Chondrocyte (in vitro differentiated cells): ENCODE results near the gene HELZ. TPM values are rescaled to one million over a fixed set of nuclear protein-coding genes. Genes with fewer than 3 reads are reported as not detected.

Source experiments
- DNase-seq: peaks from one replicate; pipeline ENCODE4 v3.0.0; 2021; ENCODE audit warnings: mixed read lengths, low spot score
- H3K27ac Mint-ChIP-seq: one replicate; pipeline ENCODE4 v1.8.0; 2021; ENCODE audit warnings: mild to moderate bottlenecking, moderate library complexity, mixed read lengths; ENCODE audit not compliant: unreplicated experiment
- H3K27me3 Mint-ChIP-seq: 2 replicates; pipeline ENCODE4 v1.8.0; 2021; ENCODE audit warnings: low read depth, mixed read lengths
- H3K36me3 Mint-ChIP-seq: 2 replicates; pipeline ENCODE4 v1.8.0; 2021; ENCODE audit warnings: low read depth, mixed read lengths
- H3K4me1 Mint-ChIP-seq: 2 replicates; pipeline ENCODE4 v1.8.0; 2021; ENCODE audit warnings: low read depth, mild to moderate bottlenecking, mixed read lengths
- H3K4me3 Mint-ChIP-seq: one replicate; pipeline ENCODE4 v1.8.0; 2021; ENCODE audit warnings: mild to moderate bottlenecking, moderate library complexity, mixed read lengths; ENCODE audit not compliant: unreplicated experiment
- H3K9me3 Mint-ChIP-seq: 2 replicates; pipeline ENCODE4 v1.8.0; 2021; ENCODE audit warnings: low read depth, mixed read lengths
- total RNA-seq: library from RNA; stranded (reverse); gene quantifications from 3 replicates; pipeline ENCODE4 v1.2.1, GENCODE V29; 2021
- TF ChIP-seq, protein P1 (sequence below): fragments of 200-600 bp; sonication (generic); IDR thresholded peaks from 2 replicates; pipeline ENCODE4 v1.5.0; 2021; ENCODE audit warnings: antibody characterized with exemption, mild to moderate bottlenecking, moderate library complexity

Gene HELZ
- total RNA-seq, 1 donor from 2014 or later: 55.8 TPM

DNA sequence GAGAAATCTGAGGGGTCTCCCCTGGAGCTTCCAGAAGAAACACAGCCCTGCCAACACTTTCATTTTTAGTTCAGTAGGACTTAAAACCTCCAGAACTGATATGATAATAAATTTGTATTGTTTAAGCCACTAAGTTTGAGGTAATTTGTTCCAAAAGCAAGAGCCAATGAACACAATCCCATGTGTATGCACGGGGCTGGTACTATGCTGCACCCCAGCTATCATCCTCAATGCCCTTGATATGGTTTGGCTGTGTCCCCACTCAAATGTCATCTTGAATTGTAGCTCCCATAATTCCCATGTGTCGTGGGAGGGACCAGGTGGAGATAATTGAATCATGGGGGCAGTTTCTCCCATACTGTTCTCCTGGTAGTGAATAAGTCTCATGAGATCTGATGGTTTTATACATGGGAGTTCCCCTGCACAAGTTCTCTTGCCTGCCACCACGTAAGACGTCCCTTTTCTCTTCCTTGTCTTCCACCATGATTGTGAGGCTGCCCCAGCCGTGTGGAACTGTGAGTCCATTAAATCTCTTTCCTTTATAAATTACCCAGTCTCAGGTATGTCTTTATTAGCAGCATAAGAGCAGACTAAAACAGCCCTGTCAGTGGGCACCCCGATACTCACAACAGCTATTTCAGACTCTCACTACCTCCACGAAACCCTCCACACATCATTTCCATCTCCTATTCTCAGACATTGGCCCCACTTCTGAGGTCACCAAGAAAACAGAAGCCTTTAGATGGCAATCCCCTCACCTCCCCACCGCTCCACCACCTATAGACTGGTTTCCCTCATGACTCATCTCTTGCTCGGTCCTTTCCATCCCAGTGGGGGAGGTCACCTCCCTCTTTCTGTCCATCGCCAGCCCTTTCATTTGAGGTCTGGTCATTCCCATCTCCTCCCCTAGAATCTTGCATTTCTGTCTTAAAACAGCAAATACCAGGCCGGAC, 209.6 kb downstream of the HELZ start:
- Mint-ChIP-seq H3K27ac (no peak overlapping the region), H3K9me3 (no peaks in the 10 kb centered on the region), H3K4me3 (no peak overlapping the region), H3K27me3 (peaks cover 12% of the 10 kb centered on the region), H3K4me1 (no peaks in the 10 kb centered on the region), H3K36me3 (no peaks in the 10 kb centered on the region)
- no peak for DNase-seq
- TF ChIP-seq, protein P1, sequence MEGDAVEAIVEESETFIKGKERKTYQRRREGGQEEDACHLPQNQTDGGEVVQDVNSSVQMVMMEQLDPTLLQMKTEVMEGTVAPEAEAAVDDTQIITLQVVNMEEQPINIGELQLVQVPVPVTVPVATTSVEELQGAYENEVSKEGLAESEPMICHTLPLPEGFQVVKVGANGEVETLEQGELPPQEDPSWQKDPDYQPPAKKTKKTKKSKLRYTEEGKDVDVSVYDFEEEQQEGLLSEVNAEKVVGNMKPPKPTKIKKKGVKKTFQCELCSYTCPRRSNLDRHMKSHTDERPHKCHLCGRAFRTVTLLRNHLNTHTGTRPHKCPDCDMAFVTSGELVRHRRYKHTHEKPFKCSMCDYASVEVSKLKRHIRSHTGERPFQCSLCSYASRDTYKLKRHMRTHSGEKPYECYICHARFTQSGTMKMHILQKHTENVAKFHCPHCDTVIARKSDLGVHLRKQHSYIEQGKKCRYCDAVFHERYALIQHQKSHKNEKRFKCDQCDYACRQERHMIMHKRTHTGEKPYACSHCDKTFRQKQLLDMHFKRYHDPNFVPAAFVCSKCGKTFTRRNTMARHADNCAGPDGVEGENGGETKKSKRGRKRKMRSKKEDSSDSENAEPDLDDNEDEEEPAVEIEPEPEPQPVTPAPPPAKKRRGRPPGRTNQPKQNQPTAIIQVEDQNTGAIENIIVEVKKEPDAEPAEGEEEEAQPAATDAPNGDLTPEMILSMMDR: no peak

DNA sequence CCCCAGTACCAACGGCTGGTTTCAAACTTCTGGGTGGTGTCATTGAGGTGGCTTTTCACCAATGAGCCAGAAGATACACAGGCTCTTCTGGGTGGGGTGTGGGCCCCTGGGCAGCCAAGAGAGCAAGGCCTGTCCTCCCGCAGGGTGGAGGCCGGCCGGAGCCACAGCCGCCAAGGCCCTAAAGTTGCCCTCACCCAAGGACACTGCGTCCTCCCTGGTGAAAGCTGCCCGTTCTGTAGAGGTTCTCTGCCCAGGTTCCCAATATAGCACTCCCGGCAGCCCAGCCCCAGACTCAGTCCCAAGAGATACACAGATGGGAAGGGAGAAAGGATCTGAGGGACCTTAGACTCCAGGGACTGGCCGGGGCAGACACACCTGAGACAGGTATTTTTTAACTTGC, 211.4 kb downstream of the HELZ start:
- Mint-ChIP-seq H3K27ac (no peak overlapping the region), H3K4me3 (no peak overlapping the region), H3K4me1 (no peaks in the 10 kb centered on the region), H3K36me3 (no peaks in the 10 kb centered on the region), H3K9me3 (no peaks in the 10 kb centered on the region), H3K27me3 (peaks cover 11% of the 10 kb centered on the region)
- no peak for DNase-seq
- TF ChIP-seq, protein P1: no peak

DNA sequence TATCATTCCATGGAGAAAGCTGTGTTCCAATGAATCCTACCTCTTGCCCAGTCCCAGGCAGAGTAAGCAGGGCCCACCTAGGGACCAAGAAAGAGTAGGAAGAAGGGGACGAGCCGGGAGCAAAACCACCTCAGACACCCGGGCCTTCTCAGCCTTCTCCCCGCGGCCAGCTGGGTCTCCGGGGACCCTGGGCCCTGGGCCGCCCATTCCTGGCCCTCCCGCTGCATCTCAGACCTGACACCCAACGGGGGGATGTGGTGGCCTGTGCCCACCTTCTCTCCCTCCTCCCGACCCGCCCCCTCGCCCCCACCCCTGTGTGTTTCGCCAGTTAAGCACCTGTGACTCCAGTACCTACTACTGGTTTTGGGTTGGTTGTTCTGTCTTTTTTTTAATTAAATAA, 212.0 kb downstream of the HELZ start:
- no peaks in the 10 kb centered on the region for H3K4me1 Mint-ChIP-seq
- TF ChIP-seq, protein P1: no peak
- H3K4me3 Mint-ChIP-seq: no peak overlapping the region
- H3K36me3 Mint-ChIP-seq: no peaks in the 10 kb centered on the region
- no peaks in the 10 kb centered on the region for H3K9me3 Mint-ChIP-seq
- H3K27me3 Mint-ChIP-seq: peaks cover 8% of the 10 kb centered on the region
- no peak for DNase-seq
- no peak overlapping the region for H3K27ac Mint-ChIP-seq

DNA sequence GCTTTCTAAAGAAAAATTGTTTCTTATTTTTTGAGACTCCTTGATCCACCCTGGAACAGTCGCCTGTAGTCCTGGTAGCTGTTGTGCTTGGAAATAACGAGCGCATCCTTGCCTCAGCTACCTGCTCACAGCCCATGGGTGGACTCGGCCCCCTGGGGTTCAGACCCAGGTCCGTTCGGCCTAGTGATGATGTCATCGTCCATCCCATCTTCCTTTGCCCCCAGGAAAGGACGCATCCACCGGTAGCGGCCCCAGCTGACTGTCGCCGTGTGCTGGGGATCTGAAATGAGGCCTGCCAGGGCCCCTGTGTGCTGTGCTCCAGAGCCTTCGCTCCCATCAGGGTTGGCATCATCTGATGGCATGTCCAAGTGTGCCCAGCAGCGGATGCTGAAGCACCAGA, 212.6 kb downstream of the HELZ start:
- no peaks in the 10 kb centered on the region for H3K9me3 Mint-ChIP-seq
- TF ChIP-seq, protein P1: no peak
- no peaks in the 10 kb centered on the region for H3K4me1 Mint-ChIP-seq
- DNase-seq: no peak
- no peak overlapping the region for H3K27ac Mint-ChIP-seq
- H3K27me3 Mint-ChIP-seq: peaks cover 8% of the 10 kb centered on the region
- no peak overlapping the region for H3K4me3 Mint-ChIP-seq
- H3K36me3 Mint-ChIP-seq: no peaks in the 10 kb centered on the region

DNA sequence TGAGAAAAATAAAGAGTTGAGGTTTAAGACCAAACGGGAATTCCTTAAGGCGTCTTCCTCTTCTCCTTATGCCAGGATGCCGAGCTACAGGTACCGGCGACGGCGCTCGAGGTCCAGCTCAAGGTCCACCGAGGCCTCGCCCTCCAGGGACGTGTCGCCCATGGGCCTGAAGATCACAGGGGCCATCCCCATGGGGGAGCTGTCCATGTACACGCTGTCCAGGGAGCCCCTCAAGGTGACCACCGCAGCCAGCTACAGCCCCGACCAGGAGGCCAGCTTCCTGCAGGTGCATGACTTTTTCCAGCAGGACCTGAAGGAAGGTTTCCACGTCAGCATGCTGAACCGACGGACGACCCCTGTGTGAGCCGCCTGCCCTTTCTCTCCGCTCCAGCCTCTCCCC, 214.4 kb downstream of the HELZ start:
- Mint-ChIP-seq H3K36me3 (no peaks in the 10 kb centered on the region), H3K27me3 (peaks cover 4% of the 10 kb centered on the region), H3K4me1 (no peaks in the 10 kb centered on the region), H3K9me3 (no peaks in the 10 kb centered on the region), H3K4me3 (no peak overlapping the region), H3K27ac (no peak overlapping the region)
- TF ChIP-seq, protein P1: no peak
- DNase-seq: no peak
